ENCODE measurements around the gene PLCB1.

Gene PLCB1

GRCh38 chr20:8301655-8302054, 169.6 kb downstream of the PLCB1 start:
- no peak for DNase-seq (ENCODE audit: low spot score)

- no peak for DNase-seq (ENCODE audit: low spot score)
Measured at GRCh38 chr20:8303651-8304050, 171.6 kb downstream of the PLCB1 start.

- no peak for DNase-seq (ENCODE audit: low spot score)
Measured at GRCh38 chr20:8304124-8304816, 172.2 kb downstream of the PLCB1 start.

GRCh38 chr20:8305449-8305978, 173.4 kb downstream of the PLCB1 start:
- peak; percentile 82 for DNase-seq (ENCODE audit: low spot score)

- no peak for DNase-seq (ENCODE audit: low spot score)
Measured at GRCh38 chr20:8306937-8307336, 174.9 kb downstream of the PLCB1 start.

- DNase-seq (ENCODE audit: low spot score) = no peak
Measured at GRCh38 chr20:8309634-8310033, 177.6 kb downstream of the PLCB1 start.

- DNase-seq (ENCODE audit: low spot score) = no peak
Measured at GRCh38 chr20:8310618-8311017, 178.6 kb downstream of the PLCB1 start.

- DNase-seq (ENCODE audit: low spot score) = no peak
Measured at GRCh38 chr20:8313073-8313472, 181.0 kb downstream of the PLCB1 start.

- no peak for DNase-seq (ENCODE audit: low spot score)
Measured at GRCh38 chr20:8315639-8316573, 183.8 kb downstream of the PLCB1 start.

- DNase-seq (ENCODE audit: low spot score) = no peak
Measured at GRCh38 chr20:8317448-8317847, 185.4 kb downstream of the PLCB1 start.

- no peak for DNase-seq (ENCODE audit: low spot score)
Measured at GRCh38 chr20:8318965-8319625, 187.0 kb downstream of the PLCB1 start.

- DNase-seq (ENCODE audit: low spot score) = no peak
Measured at GRCh38 chr20:8320306-8320705, 188.2 kb downstream of the PLCB1 start.

- DNase-seq (ENCODE audit: low spot score) = no peak
Measured at GRCh38 chr20:8321001-8321400, 188.9 kb downstream of the PLCB1 start.

GRCh38 chr20:8322662-8323217, 190.7 kb downstream of the PLCB1 start:
- no peak for DNase-seq (ENCODE audit: low spot score)

- DNase-seq (ENCODE audit: low spot score) = no peak
Measured at GRCh38 chr20:8326191-8326590, 194.1 kb downstream of the PLCB1 start.

- DNase-seq (ENCODE audit: low spot score) = no peak
Measured at GRCh38 chr20:8326899-8327298, 194.8 kb downstream of the PLCB1 start.

GRCh38 chr20:8328189-8328588, 196.1 kb downstream of the PLCB1 start:
- DNase-seq (ENCODE audit: low spot score) = no peak

- no peak for DNase-seq (ENCODE audit: low spot score)
Measured at GRCh38 chr20:8330319-8330784, 198.3 kb downstream of the PLCB1 start.

- no peak for DNase-seq (ENCODE audit: low spot score)
Measured at GRCh38 chr20:8330785-8331695, 199.0 kb downstream of the PLCB1 start.

- no peak for DNase-seq (ENCODE audit: low spot score)
Measured at GRCh38 chr20:8331740-8332412, 199.8 kb downstream of the PLCB1 start.

All from CD4-positive, alpha-beta T cell treated with Interleukin-2 at 100 ng/mL for 4 hours (primary cell).